GM10847 (cell line): ENCODE data around the gene FBL.

Experiments used
- POLR2A ChIP-seq: IDR thresholded peaks from 2 replicates; pipeline ENCODE4 v1.6.1; 2011; ENCODE audit not compliant: insufficient read length; ENCODE audit errors: extremely low read depth

FBL gene

GRCh38 chr19:39795001-39795400, 51.2 kb downstream of the FBL start:
- no peak for TF ChIP-seq POLR2A

GRCh38 chr19:39792999-39793546, 53.1 kb downstream of the FBL start:
- TF ChIP-seq POLR2A, result no peak

- TF ChIP-seq POLR2A, result no peak
These were observed 57.9 kb downstream of the FBL start for GRCh38 chr19:39788244-39788643.
